ENCODE measurements around the gene RIMKLB.
"Not testable (repeated sequence)": the region's sequence is repeated elsewhere in the genome, so short reads cannot be mapped to it uniquely, and the experiment has no call there.

RIMKLB gene

GRCh38 chr12:8820676-8821407 lies 123.1 kb downstream of the RIMKLB start:
- not testable (repeated sequence) for DNase-seq

GRCh38 chr12:8821591-8821990 lies 123.8 kb downstream of the RIMKLB start:
- DNase-seq = no peak

GRCh38 chr12:8822298-8822697 lies 124.5 kb downstream of the RIMKLB start, which contains the start of gene A2ML1:
Gene A2ML1, plus strand, starts transcription at chr12:8822621. Its CDS starts 31 bp downstream, at chr12:8822652.
- no peak for DNase-seq

- DNase-seq = no peak
Observed at GRCh38 chr12:8823565-8824300, 125.9 kb downstream of the RIMKLB start.

- DNase-seq = no peak
Observed at GRCh38 chr12:8827551-8828256, 129.9 kb downstream of the RIMKLB start.

GRCh38 chr12:8828257-8829124 lies 130.7 kb downstream of the RIMKLB start:
- no peak for DNase-seq

- no peak for DNase-seq
Observed at GRCh38 chr12:8829125-8829518, 131.3 kb downstream of the RIMKLB start.

- DNase-seq = no peak
Observed at GRCh38 chr12:8829621-8830020, 131.8 kb downstream of the RIMKLB start.

- no peak for DNase-seq
Observed at GRCh38 chr12:8831116-8831515, 133.3 kb downstream of the RIMKLB start.

- DNase-seq = no peak
Observed at GRCh38 chr12:8832500-8832899, 134.7 kb downstream of the RIMKLB start.

All from MV-4-11 (cell line).